BJ (cell line): Measurements from ENCODE around the gene VEZT. TPM values are rescaled to one million over a fixed set of nuclear protein-coding genes. Genes with fewer than 3 reads are reported as not detected.
A peak's percentile ranks its signal among the peaks of the same experiment; 100 is the strongest.

Experiments
- CTCF ChIA-PET: fragments of 350-600 bp; formaldehyde crosslinking; extraction: SDS; loops from one replicate; lab custom pipeline; 2021; ENCODE audit warnings: antibody characterized with exemption, inconsistent platforms; lab: Yijun Ruan, JAX
- POLR2A ChIA-PET: fragments of 300-600 bp; sonication (Branson Sonifier 250); formaldehyde crosslinking; extraction: SDS; loops from one replicate; lab custom pipeline; 2021; ENCODE audit warnings: antibody characterized with exemption; lab: Charles Lee
- DNase-seq: peaks from one replicate; pipeline ENCODE4 v3.0.0-alpha.2; 2011; ENCODE audit warnings: low read depth
- H3K27me3 ChIP-seq: 2 replicates; pipeline ENCODE4 v1.6.0; 2011; ENCODE audit warnings: low read length; ENCODE audit not compliant: control insufficient read depth, insufficient read depth
- H3K36me3 ChIP-seq: 2 replicates; pipeline ENCODE4 v1.5.1; 2011; ENCODE audit warnings: low read length; ENCODE audit not compliant: control insufficient read depth, insufficient read depth
- H3K4me3 ChIP-seq: 2 replicates; pipeline ENCODE4 v1.5.1; 2011; ENCODE audit warnings: low read depth, mild to moderate bottlenecking, control low read depth, low read length
- CTCF ChIP-seq: IDR thresholded peaks from 2 replicates; pipeline ENCODE4 v1.5.1; 2011; ENCODE audit warnings: low read depth, mild to moderate bottlenecking, control low read depth, inconsistent platforms, low read length, moderate library complexity; ENCODE audit not compliant: insufficient read depth
- polyA plus RNA-seq: library from polyadenylated mRNA; depleted of rRNA; stranded (reverse); fragments of >200 nt; gene quantifications from 2 replicates; pipeline ENCODE4 v1.2.3, GENCODE V29; 2011

The VEZT gene
- polyA plus RNA-seq, 1 experiment, result 50.6 TPM

GRCh38 chr12:95203487-95204030 is 14.0 kb upstream of the VEZT start:
- H3K4me3 ChIP-seq, result no peak overlapping the region
- no peaks in the 10 kb centered on the region for H3K36me3 ChIP-seq
- H3K27me3 ChIP-seq, result no peaks in the 10 kb centered on the region
- CTCF ChIA-PET, result no interaction called here
- no peak for TF ChIP-seq CTCF
- no peak for DNase-seq
- POLR2A ChIA-PET, result no interaction called here

- no peak for TF ChIP-seq CTCF
- ChIA-PET POLR2A (no interaction called here), CTCF (interaction anchor here (1.4 to 1.5 kb wide), 2 partner anchors 13 to 57 kb away, joined by 3 to 4 read pairs; partner anchors contain the start of genes FGD6 and VEZT)
- H3K36me3 ChIP-seq, result no peaks in the 10 kb centered on the region
- no peak overlapping the region for H3K4me3 ChIP-seq
- DNase-seq, result no peak
- no peaks in the 10 kb centered on the region for H3K27me3 ChIP-seq
These were observed 13.3 kb upstream of the VEZT start for GRCh38 chr12:95204141-95204866.

GRCh38 chr12:95205016-95205624 is 12.5 kb upstream of the VEZT start:
- no peak overlapping the region for H3K4me3 ChIP-seq
- no peaks in the 10 kb centered on the region for H3K36me3 ChIP-seq
- ChIA-PET POLR2A (no interaction called here), CTCF (interaction anchor here (0.9 to 1.5 kb wide), 3 partner anchors 12 to 58 kb away, joined by 3 to 4 read pairs (median 3); partner anchors contain the start of genes FGD6 and VEZT)
- no peak for TF ChIP-seq CTCF
- H3K27me3 ChIP-seq, result no peaks in the 10 kb centered on the region
- no peak for DNase-seq

GRCh38 chr12:95205685-95206084 is 11.9 kb upstream of the VEZT start:
- H3K36me3 ChIP-seq, result no peaks in the 10 kb centered on the region
- CTCF ChIA-PET, result interaction anchor here (0.9 to 1.5 kb wide), 3 partner anchors 12 to 59 kb away, joined by 3 to 4 read pairs (median 3); partner anchors contain the start of genes FGD6 and VEZT
- H3K4me3 ChIP-seq, result no peak overlapping the region
- H3K27me3 ChIP-seq, result no peaks in the 10 kb centered on the region
- TF ChIP-seq CTCF, result no peak
- peak; percentile 63 for DNase-seq
- POLR2A ChIA-PET, result no interaction called here

GRCh38 chr12:95206916-95207315 is 10.7 kb upstream of the VEZT start:
- ChIA-PET POLR2A (no interaction called here), CTCF (no interaction called here)
- TF ChIP-seq CTCF, result no peak
- Histone ChIP-seq H3K36me3 (no peaks in the 10 kb centered on the region), H3K4me3 (no peak overlapping the region), H3K27me3 (no peaks in the 10 kb centered on the region)
- DNase-seq, result no peak
